ENCODE measurements around the gene TCF12. TPM values are rescaled to one million over a fixed set of nuclear protein-coding genes. Genes with fewer than 3 reads are reported as not detected.

TCF12 gene
- total and polyA plus RNA-seq, 2 donors (not counting 3 experiments of a cell fraction or from before 2014, with no cell fraction given): 72.1 to 133 TPM

DNA sequence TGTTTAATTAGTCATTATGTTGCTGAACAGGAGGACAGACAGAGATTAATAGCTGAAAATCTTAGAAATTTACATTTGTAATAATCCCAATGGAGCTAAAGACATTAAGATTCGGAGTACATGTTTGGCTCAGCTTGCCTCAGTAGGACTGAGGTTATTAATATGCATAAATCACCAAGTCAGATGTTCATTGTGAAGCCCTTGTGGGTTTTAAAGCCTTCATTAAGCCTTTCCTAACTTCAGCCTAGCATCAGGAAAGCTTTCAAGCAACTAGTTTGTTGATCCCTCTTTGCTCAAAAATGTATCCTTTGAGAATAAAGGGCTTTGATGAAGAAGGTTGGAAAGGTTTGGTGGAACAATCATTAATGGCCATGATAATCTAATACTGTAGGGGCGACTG lies 279.7 kb downstream of the TCF12 start:
- Histone ChIP-seq H3K9me1 (replicated peaks; ENCODE audit: control insufficient read depth, extremely low read depth, insufficient read depth, low read length) (no peaks in the 10 kb centered on the region), H3K27me3 (ENCODE audit: control insufficient read depth in 2 of 2, insufficient read depth in 2 of 2, low read length in 2 of 2) (no peaks in the 10 kb centered on the region), H3K4me3 (replicated peaks in 1 of 3; ENCODE audit: insufficient read depth in 1 of 3, low read depth in 1 of 3, low read length in 3 of 3) (no peak overlapping the region), H3K79me2 (ENCODE audit: control insufficient read depth, insufficient read depth, low read length) (peaks cover 4% of the 10 kb centered on the region), H3K4me1 (ENCODE audit: control insufficient read depth, extremely low read depth, insufficient read depth, low read length) (peaks cover 12% of the 10 kb centered on the region), H2AFZ (ENCODE audit: low read depth, low read length) (no peak overlapping the region), H3K36me3 (ENCODE audit: control insufficient read depth in 2 of 2, extremely low read depth in 1 of 2, insufficient read depth in 2 of 2, low read length in 2 of 2) (peaks cover 0 to 3% of the 10 kb centered on the region in 2 experiments), H3K4me2 (ENCODE audit: insufficient read depth, low read length) (no peak overlapping the region), H3K9ac (replicated peaks; ENCODE audit: extremely low read depth, insufficient read depth, low read length) (no peak overlapping the region), H4K20me1 (replicated peaks; ENCODE audit: control insufficient read depth, extremely low read depth, insufficient read depth, low read length) (no peaks in the 10 kb centered on the region), H3K27ac (ENCODE audit: insufficient read depth, low read depth, low read length) (no peak overlapping the region), H3K9me3 (replicated peaks; ENCODE audit: control insufficient read depth, insufficient read depth, low read length) (no peaks in the 10 kb centered on the region)
- TF ChIP-seq POLR2AphosphoS5 (IDR thresholded peaks at IDR 0.05; ENCODE audit: insufficient read depth, low read depth, low read length): no peak
- CTCF ChIA-PET: interaction anchor here (0.7 to 2.1 kb wide), 11 partner anchors 11 to 702 kb away, joined by 3 to 13 read pairs (median 3); no protein-coding TSS in a partner anchor
- dilution Hi-C loops (cut with MboI; ENCODE audit: extremely low pct_ligation_motif_present, low sequenced_read_pairs) (no loop called here), intact Hi-C loops (cut with micrococcal nuclease) (no loop called here)
- no TSS peak for BruUV-seq (replicated peaks)
- DNase-seq (ENCODE audit: low read depth, low spot score): no peak
- FAIRE-seq: no peak
- POLR2A ChIA-PET: no interaction called here

DNA sequence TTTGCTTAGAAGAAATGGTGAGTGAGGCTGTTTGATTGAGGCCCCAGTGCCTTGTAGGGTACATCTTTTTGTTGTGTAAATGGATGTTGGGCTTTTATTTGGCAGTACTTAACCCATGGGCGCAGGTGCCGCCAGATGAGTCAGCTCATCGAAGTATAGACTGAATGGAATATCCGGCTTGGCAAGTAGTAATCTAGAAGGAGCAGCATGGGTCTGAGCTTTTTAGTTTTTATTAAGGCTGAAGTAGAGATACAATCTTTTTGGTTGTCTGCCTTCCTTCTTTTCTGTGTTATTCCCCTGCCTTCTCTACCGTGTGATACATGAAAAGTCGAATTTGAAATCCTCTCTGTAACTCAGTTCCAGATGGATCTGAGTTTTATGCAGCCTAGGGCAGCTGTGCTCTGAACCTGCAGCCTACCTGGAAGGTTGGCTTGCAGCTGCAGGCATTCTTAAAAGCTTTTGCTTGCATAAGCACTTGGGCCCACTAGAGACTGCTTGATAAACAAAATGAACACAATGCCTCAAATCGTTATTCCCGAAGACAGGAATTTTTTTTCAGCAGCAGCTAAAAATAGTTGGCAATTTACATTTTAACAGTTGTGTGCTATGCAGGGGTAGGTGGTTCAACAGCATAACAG lies 280.3 kb downstream of the TCF12 start:
- intact Hi-C loops (cut with micrococcal nuclease) (no loop called here), dilution Hi-C loops (cut with MboI; ENCODE audit: extremely low pct_ligation_motif_present, low sequenced_read_pairs) (no loop called here)
- peak overlapping the region; percentile 5 for H3K4me2 ChIP-seq (ENCODE audit: insufficient read depth, low read length)
- BruUV-seq (replicated peaks): no TSS peak
- FAIRE-seq: peak; percentile 43
- H2AFZ ChIP-seq (ENCODE audit: low read depth, low read length): no peak overlapping the region
- ChIA-PET POLR2A (no interaction called here), CTCF (interaction anchor here (0.7 to 2.1 kb wide), 11 partner anchors 11 to 702 kb away, joined by 3 to 13 read pairs (median 3); no protein-coding TSS in a partner anchor)
- peaks cover 4% of the 10 kb centered on the region for H3K79me2 ChIP-seq (ENCODE audit: control insufficient read depth, insufficient read depth, low read length)
- no peak overlapping the region for H3K27ac ChIP-seq (ENCODE audit: insufficient read depth, low read depth, low read length)
- H3K9ac ChIP-seq (replicated peaks; ENCODE audit: extremely low read depth, insufficient read depth, low read length): peak overlapping the region; percentile 5
- no peak overlapping the region for H3K4me3 ChIP-seq (replicated peaks in 1 of 3; ENCODE audit: insufficient read depth in 1 of 3, low read depth in 1 of 3, low read length in 3 of 3)
- no peaks in the 10 kb centered on the region for H3K9me3 ChIP-seq (replicated peaks; ENCODE audit: control insufficient read depth, insufficient read depth, low read length)
- peak; percentile 29 for TF ChIP-seq FOS (IDR thresholded peaks at IDR 0.05; ENCODE audit: borderline replicate concordance, insufficient read depth, low read length)
- TF ChIP-seq, protein P1, sequence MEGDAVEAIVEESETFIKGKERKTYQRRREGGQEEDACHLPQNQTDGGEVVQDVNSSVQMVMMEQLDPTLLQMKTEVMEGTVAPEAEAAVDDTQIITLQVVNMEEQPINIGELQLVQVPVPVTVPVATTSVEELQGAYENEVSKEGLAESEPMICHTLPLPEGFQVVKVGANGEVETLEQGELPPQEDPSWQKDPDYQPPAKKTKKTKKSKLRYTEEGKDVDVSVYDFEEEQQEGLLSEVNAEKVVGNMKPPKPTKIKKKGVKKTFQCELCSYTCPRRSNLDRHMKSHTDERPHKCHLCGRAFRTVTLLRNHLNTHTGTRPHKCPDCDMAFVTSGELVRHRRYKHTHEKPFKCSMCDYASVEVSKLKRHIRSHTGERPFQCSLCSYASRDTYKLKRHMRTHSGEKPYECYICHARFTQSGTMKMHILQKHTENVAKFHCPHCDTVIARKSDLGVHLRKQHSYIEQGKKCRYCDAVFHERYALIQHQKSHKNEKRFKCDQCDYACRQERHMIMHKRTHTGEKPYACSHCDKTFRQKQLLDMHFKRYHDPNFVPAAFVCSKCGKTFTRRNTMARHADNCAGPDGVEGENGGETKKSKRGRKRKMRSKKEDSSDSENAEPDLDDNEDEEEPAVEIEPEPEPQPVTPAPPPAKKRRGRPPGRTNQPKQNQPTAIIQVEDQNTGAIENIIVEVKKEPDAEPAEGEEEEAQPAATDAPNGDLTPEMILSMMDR (IDR thresholded peaks at IDR 0.05; ENCODE audit: extremely low read depth in 1 of 2, insufficient read depth in 1 of 2, low read depth in 1 of 2, low read length in 2 of 2): no peak
- no peak for TF ChIP-seq MYC (IDR thresholded peaks at IDR 0.05; ENCODE audit: low read depth, low read length)
- TF ChIP-seq JUN (IDR thresholded peaks at IDR 0.05; ENCODE audit: borderline replicate concordance, insufficient read depth, insufficient read length, low read depth): peak; percentile 10
- no peaks in the 10 kb centered on the region for H3K9me1 ChIP-seq (replicated peaks; ENCODE audit: control insufficient read depth, extremely low read depth, insufficient read depth, low read length)
- no peaks in the 10 kb centered on the region for H4K20me1 ChIP-seq (replicated peaks; ENCODE audit: control insufficient read depth, extremely low read depth, insufficient read depth, low read length)
- peak; percentile 67 for DNase-seq (ENCODE audit: low read depth, low spot score)
- H3K27me3 ChIP-seq (ENCODE audit: control insufficient read depth in 2 of 2, insufficient read depth in 2 of 2, low read length in 2 of 2): no peaks in the 10 kb centered on the region
- peaks cover 12% of the 10 kb centered on the region for H3K4me1 ChIP-seq (ENCODE audit: control insufficient read depth, extremely low read depth, insufficient read depth, low read length)
- peaks cover 0 to 3% of the 10 kb centered on the region in 2 experiments for H3K36me3 ChIP-seq (ENCODE audit: control insufficient read depth in 2 of 2, extremely low read depth in 1 of 2, insufficient read depth in 2 of 2, low read length in 2 of 2)
